Esophagus squamous epithelium (tissue), 4 donors: ENCODE results near the gene DCUN1D2.

ENCODE experiments used
- POLR2A ChIP-seq, 4 donors: fragments of 450-650 bp; IDR thresholded peaks; one replicate each; pipeline ENCODE4 v1.6.1; 2017; ENCODE audit warnings: antibody characterized with exemption in 4 of 4, mild to moderate bottlenecking in 4 of 4, moderate library complexity in 3 of 4
- TF ChIP-seq, protein P1 (sequence below), 6 experiments: fragments of 450-650 bp in 4 of 6; fragments of 200-600 bp in 2 of 6; sonication (generic) in 2 of 6; IDR thresholded peaks; one replicate each; pipeline ENCODE4 v1.5.1; 2016 to 2019; ENCODE audit warnings: antibody characterized with exemption in 6 of 6, mild to moderate bottlenecking in 4 of 6, moderate library complexity in 4 of 6

DNA sequence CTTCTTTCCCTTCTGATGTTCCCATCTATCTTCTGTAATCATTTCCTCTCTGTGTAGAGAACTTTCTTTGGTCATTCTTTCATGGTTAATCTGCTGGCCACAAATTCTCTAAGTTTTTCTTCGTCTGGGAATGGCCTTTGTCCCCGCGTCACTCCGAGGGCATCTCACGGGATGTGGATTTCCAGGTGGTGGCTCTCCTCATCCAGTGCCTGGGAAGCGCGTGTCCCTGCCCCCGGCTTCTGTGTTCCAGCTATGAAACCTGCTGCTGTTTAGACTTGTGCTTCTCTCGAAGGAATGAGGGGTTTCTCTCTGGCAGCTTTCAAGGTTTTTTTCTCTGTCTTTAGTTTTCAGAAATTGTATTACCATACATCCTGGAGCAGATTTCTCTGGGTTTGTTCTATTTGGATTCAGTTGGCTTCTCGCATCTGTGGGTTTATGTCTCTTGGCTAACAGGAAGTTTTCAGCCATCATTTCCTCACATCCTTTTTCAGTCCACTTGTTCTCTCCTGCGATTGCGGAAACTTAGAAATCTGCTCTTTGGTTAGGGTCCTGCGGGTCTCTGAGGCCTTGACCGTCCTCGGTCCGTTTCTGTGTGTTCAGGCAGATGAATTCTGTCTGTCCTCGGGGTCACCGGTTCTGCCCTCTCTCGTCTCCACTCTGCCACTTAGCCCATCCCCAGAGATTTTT is 36.9 kb upstream of the DCUN1D2 start:
- TF ChIP-seq, protein P1, sequence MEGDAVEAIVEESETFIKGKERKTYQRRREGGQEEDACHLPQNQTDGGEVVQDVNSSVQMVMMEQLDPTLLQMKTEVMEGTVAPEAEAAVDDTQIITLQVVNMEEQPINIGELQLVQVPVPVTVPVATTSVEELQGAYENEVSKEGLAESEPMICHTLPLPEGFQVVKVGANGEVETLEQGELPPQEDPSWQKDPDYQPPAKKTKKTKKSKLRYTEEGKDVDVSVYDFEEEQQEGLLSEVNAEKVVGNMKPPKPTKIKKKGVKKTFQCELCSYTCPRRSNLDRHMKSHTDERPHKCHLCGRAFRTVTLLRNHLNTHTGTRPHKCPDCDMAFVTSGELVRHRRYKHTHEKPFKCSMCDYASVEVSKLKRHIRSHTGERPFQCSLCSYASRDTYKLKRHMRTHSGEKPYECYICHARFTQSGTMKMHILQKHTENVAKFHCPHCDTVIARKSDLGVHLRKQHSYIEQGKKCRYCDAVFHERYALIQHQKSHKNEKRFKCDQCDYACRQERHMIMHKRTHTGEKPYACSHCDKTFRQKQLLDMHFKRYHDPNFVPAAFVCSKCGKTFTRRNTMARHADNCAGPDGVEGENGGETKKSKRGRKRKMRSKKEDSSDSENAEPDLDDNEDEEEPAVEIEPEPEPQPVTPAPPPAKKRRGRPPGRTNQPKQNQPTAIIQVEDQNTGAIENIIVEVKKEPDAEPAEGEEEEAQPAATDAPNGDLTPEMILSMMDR (IDR thresholded peaks at IDR 0.05), result no peak
- TF ChIP-seq POLR2A (IDR thresholded peaks at IDR 0.05), result no peak
